AG09319 (cell line): ENCODE results near the gene MYMK.

Experiments used
- DNase-seq: peaks from one replicate; pipeline ENCODE4 v3.0.0-alpha.2; 2010; ENCODE audit warnings: low read depth; ENCODE audit errors: extremely low read depth
- CTCF ChIP-seq: IDR thresholded peaks from 2 replicates; pipeline ENCODE4 v1.5.1; 2011; ENCODE audit warnings: low read depth, mild to moderate bottlenecking, inconsistent platforms, low read length, moderate library complexity

The MYMK gene

GRCh38 chr9:133512253-133513213 lies 12.2 kb downstream of the MYMK start:
- no peak for DNase-seq

GRCh38 chr9:133511607-133512006 lies 13.2 kb downstream of the MYMK start:
- no peak for DNase-seq
- no peak for TF ChIP-seq CTCF

More at GRCh38 chr9:133512253-133513213, 12.2 kb downstream of the MYMK start:
- TF ChIP-seq CTCF: no peak

- no peak for TF ChIP-seq CTCF
- no peak for DNase-seq
These were observed 13.7 kb downstream of the MYMK start for GRCh38 chr9:133510926-133511505.

GRCh38 chr9:133509179-133510083 lies 15.3 kb downstream of the MYMK start:
- TF ChIP-seq CTCF: no peak
- DNase-seq: no peak

- TF ChIP-seq CTCF: no peak
- no peak for DNase-seq
These were observed 16.7 kb downstream of the MYMK start for GRCh38 chr9:133508046-133508445.

- no peak for TF ChIP-seq CTCF
These were observed 17.4 kb downstream of the MYMK start for GRCh38 chr9:133507246-133507965.

More at GRCh38 chr9:133507246-133507965, 17.4 kb downstream of the MYMK start:
- no peak for DNase-seq
